GM12891 (cell line): Measurements from ENCODE around the gene ZNF205.

ENCODE experiments used
- PAX5 ChIP-seq: IDR thresholded peaks from 2 replicates; pipeline ENCODE4 v1.6.1; 2011; ENCODE audit warnings: low read length, moderate library complexity, mild to moderate bottlenecking; ENCODE audit not compliant: insufficient read depth, severe bottlenecking
- POLR2A ChIP-seq: IDR thresholded peaks from 2 replicates; pipeline ENCODE4 v1.6.1; 2011; ENCODE audit warnings: low read depth, low read length, control low read depth
- POLR2AphosphoS5 ChIP-seq: IDR thresholded peaks from 2 replicates; pipeline ENCODE4 v1.6.1; 2011; ENCODE audit warnings: low read depth, low read length, control low read depth
- POU2F2 ChIP-seq: IDR thresholded peaks from 2 replicates; pipeline ENCODE4 v1.6.1; 2011; ENCODE audit warnings: low read depth, mild to moderate bottlenecking, control low read depth, low read length, moderate library complexity
- SPI1 ChIP-seq: IDR thresholded peaks from 2 replicates; pipeline ENCODE4 v1.6.1; 2011; ENCODE audit warnings: low read depth, low read length, control low read depth
- TAF1 ChIP-seq: IDR thresholded peaks from 2 replicates; pipeline ENCODE4 v1.6.1; 2011; ENCODE audit warnings: low read depth, low read length, control low read depth

DNA sequence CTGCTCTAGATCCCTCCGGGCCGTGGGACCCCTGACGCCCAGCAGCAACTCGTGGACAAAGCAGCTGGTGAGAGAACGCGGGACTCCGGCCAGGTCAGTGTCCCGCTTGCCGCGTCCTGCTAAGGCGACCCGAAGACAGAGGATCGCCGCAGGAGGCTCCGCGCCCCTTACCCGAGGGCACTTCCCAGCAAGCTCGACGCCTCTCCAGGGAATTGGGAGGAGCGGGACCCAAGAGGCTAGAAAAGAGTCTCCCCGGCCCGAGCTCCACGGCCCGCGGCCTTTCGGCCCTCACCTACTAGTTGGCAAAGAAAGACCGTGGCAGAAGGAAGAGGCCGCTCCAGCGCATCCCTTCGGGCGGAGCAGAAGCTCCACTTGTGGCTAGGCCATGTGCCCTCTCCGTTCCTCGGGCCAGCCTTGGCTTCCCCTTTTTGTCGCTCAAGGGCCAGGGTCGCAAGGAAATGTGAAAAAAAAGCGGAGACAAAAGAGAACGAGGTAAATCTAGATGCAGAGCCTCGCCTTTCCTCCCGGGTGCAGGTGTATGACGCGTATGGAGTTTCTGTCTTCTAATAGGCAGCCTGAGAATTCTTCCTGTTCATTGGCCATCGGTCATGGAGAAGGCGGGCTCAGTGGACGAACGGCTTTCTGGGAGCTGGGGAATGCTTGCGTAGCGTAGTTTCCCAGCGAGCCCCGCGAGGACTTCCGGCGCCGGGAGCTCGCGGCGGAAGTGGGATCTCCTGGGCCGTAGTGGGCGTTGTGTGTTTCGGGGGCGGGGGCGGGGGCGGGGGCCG, 22.1 kb downstream of the ZNF205 start, which contains the start of gene ZNF213:
- TF ChIP-seq POLR2A (peak; percentile 77), SPI1 (no peak; the same call in 1 of the 2 replicates), POLR2AphosphoS5 (peak; percentile 84), TAF1 (peak; percentile 51), POU2F2 (no peak), PAX5 (no peak)
